NOMO-1 treated with dmso at 0.1 percent for 144 hours (cell line): ENCODE data around the gene CTSS.
"Not testable (repeated sequence)": the region's sequence is repeated elsewhere in the genome, so short reads cannot be mapped to it uniquely, and the experiment has no call there.

Experiments
- DNase-seq: peaks from one replicate; lab custom pipeline; 2025; ENCODE audit not compliant: unreplicated experiment; lab: John Stamatoyannopoulos, UW

CTSS gene

DNA sequence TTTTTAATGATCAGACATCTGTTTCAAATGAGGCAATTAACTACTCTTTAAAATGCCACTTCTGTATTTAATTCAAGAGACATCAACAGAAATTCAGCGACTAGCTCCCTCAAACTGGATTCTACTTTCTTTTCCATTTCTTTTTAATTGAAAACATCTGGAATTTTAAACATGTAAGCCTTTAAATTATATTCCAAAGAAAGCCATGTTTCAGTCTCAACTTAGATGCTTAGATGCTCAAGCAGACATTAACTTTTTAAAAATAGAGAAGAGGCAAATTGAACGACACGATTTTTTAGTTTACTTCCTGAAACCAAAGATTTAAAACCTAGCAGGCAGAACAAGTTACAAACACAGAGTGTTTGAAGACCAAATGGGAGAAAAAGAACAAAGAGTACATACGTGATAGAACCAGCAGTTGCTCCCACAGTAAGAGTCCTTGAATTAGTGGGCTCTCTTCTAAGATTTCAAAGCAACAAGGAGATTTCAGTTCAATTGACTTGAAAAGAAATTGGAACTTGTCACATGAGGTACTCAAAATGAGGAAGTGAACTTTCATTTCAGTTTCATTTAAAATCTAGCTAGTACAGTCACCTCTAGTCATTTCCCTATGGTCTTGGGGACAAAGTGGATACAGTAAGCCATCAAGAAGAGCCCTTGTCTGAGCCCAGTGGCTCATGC lies at the start of gene CTSS:
Gene CTSS, minus strand, starts transcription at position 483 of the 681 bp plus-strand sequence. CDS start 1,015 bp downstream, outside the sequence.
- DNase-seq: peak; percentile 75

DNA sequence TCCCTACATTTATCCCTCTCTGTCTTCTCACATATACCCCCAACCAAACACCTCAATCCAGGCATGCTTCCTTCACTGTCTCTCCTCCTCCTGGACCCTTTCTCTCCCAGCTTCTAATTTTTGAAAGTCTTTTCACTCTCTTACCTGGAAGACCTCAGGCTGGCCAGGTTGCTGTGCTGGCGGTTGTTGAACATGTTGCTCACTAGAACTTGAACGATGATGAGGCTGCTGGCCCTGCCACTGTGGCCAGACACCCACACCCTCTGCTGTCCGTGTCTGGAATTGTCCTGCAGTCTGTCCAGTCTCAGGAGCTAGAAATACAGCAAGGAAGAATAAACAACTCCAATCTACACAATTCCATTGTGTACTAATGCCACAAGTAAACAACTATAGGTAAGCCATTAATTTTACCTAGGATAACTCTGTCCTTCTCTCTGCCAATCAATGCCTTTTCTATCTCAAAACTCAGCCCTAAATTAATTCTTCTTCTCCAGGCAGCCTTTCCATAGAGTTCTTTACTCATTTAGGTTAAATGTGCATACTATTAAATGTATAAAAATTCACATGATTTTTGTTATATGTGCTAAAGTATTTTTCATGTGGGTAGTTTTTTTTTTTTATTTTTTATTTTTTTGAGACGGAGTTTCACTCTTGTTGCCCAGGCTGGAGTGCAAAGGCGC lies 47.6 kb upstream of the CTSS start:
- DNase-seq: no peak

DNA sequence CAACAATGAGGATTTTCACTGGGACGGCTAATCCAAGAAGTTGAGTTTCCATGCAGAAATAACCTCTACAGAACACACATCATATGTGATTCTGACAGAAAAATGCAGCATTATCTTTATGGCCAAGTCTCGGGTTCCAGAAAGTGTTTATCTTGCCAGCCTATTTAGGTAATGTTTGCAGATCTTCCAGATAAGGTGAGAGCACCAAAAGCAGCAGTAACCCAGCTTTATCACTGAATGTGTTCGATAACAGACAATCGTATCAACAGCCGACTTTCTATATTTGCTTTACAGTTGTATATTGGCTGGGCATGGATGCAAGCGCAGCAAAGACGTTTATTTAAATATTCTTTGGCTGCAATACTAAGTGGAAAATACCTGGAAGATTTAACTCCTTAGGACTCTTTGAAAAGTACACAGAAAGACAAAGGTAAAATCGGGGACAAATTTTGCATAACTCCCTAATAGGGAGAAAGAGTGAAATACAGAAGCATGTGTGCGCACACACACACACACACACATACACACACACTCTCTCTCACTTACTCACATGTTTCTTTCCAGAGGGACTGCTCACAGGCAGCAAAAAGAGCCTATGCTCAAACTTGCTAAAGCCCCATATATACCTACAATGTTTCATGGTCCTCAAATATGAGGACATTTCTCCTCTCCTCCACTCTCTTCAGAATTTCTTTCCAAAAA lies 45.5 kb upstream of the CTSS start:
- DNase-seq: no peak

- no peak for DNase-seq
Observed at GRCh38 chr1:150809651-150810050, 44.1 kb upstream of the CTSS start.

- DNase-seq: no peak
Observed at GRCh38 chr1:150808846-150809245, 43.3 kb upstream of the CTSS start.

DNA sequence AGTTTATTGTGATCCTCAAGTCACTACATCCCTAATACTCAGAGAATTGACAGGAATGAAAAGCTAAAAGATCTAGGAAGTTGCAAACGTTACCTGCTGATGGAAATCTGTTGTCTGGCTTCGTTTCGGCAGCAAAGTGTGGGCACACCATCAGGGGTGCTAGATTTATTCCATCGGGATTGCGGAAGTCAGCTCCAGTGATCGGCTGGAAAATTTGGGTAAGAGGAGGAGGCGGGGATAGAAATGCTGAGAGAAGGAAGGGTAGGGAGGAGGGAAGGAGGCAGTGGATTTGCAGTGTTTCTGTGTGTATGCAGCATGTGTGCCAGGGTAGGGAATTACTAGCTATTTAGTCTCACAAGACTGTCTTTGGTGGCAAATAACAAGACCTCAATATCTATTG lies 42.5 kb upstream of the CTSS start, which contains the start of gene CTSK:
Gene CTSK, minus strand, starts transcription at position 140 of the 400 bp plus-strand sequence. CDS start 1,455 bp downstream, outside the sequence.
- DNase-seq: no peak

GRCh38 chr1:150807249-150808023 lies 41.9 kb upstream of the CTSS start:
- DNase-seq: no peak

GRCh38 chr1:150805899-150806298 lies 40.3 kb upstream of the CTSS start:
- no peak for DNase-seq

DNA sequence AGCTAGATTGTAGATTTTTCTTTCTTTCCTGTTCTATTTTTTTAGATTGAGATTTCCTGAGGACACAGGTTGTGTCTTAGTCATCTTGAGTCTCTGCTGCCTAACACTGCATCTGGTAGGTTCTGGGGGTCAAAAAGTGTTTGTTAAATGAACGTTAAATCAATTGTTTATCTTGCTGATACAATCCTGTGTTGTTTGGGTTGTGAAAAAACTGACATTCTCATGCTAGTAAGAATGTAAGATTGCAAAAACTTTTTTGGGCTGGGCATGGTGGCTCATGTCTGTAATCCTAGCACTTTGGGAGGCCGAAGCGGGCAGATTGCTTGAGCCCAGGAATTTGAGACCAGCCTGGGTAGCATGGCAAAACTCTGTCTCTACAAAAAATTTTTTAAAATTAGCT lies 39.1 kb upstream of the CTSS start:
- no peak for DNase-seq

- DNase-seq: no peak
Observed at GRCh38 chr1:150799089-150799488, 33.5 kb upstream of the CTSS start.

DNA sequence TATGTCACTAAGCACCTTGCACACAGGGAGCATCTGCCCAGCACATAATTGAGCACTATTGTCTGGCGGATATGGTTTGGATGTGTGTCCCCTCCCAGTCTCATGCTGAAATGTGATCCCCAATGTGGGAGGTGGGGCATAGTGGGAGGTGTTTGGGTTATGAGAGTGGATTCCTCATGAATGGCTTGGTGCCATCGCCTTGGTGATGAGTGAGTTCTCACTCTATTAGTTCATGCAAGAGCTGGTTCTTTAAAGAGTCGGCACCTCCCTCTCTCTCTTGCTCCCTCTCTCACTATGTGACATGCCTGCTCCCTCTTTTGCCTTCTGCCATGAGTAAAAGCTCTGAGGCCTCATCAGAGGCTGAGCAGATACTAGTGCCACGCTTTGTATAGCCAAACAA lies 32.9 kb upstream of the CTSS start:
- no peak for DNase-seq

- DNase-seq: no peak
Observed at GRCh38 chr1:150796374-150796773, 30.8 kb upstream of the CTSS start.

DNA sequence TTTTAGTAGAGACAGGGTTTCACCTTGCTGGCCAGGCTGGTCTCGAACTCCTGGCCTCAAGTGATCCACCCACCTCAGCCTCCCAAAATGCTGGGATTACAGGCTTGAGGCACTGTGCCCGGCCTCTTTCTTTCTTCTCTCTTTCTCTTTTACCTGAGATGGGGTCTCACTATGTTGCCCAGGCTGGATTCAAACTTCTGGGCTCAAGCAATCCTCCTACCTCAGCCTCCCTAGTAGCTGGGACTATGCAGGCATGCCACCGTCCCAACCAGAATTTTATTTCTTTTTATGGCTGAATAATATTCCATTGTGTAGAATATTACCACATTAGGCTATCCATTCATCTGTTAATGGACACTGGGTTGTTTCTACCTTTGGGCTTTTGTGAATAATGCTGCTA lies 28.2 kb upstream of the CTSS start:
- not testable (repeated sequence) for DNase-seq

GRCh38 chr1:150793221-150793620 lies 27.6 kb upstream of the CTSS start:
- DNase-seq: no peak

GRCh38 chr1:150791585-150791984 lies 26.0 kb upstream of the CTSS start:
- DNase-seq: peak; percentile 38

DNA sequence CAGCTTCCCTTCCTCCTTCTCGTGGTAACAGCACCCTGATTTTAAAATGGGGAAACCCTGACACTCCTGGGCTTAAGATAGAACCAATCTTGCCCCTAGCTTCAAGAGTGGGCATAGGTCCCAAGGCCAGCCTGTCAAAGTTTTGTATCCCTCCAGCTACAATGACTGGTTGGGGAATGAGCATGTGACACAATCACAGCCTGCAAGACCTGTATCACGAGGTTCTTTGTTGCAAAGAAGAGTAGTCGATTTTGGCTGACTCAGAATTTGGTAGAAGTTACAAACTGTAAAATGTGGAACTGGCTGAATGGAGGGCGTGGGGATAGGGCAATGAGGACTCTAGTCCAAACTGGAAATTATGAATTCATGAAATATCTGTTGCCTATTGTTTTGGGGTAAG lies 23.8 kb upstream of the CTSS start:
- DNase-seq: peak; percentile 40

- DNase-seq: no peak
Observed at GRCh38 chr1:150788946-150789345, 23.4 kb upstream of the CTSS start.

GRCh38 chr1:150787455-150787854 lies 21.9 kb upstream of the CTSS start:
- no peak for DNase-seq

DNA sequence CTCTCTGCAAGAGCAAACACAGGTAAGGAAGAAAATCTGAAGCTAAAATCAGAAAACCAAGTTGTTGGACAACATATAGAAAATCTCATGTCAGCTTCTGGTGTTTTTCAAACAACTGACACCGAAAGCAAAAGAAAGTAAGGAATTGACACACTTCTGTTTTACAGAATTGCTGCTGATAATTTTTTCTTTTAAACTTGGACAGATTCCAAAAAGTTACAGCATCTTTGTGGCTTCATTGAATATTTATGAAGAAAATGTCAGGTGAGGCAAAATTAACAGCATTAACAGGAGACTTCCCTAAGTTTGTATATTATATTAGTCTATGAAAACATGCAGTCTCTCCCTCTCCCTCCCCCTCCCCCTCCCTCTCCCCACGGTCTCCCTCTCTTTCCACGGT lies 14.9 kb upstream of the CTSS start:
- DNase-seq: no peak

- no peak for DNase-seq
Observed at GRCh38 chr1:150778409-150778808, 12.8 kb upstream of the CTSS start.

DNA sequence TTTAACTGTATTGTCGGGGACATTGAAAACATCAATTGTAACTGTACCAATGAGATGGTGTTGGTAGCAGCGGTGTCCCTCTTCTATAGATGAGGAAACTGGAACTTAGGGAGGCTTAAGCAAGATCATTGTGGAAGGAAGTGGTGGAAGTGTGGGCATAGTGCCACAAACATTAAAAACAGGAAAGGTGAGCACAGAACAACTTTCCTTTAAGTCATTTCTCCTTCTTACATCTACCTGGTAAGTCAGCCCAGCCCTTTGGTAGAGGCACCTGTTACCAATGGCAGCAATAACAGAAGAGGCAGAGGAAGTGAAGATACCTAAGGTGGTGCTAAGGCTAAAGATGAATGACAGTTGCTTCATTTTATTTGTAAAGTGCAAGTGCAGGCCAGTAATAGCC lies 12.0 kb upstream of the CTSS start:
- DNase-seq: no peak
